NT2/D1 (cell line): ENCODE data around the gene ZNF629.
A peak's percentile ranks its signal among the peaks of the same experiment; 100 is the strongest.
"Not testable (repeated sequence)": the region's sequence is repeated elsewhere in the genome, so short reads cannot be mapped to it uniquely, and the experiment has no call there.

Source experiments
- DNase-seq: peaks from one replicate; pipeline ENCODE4 v3.0.0-alpha.2; 2011; ENCODE audit warnings: low read depth, low spot score
- H3K27me3 ChIP-seq: 2 replicates; pipeline ENCODE4 v1.6.0; 2011; ENCODE audit warnings: mild to moderate bottlenecking; ENCODE audit not compliant: insufficient read length, insufficient read depth
- H3K36me3 ChIP-seq: 2 replicates; pipeline ENCODE4 v1.6.1; 2011; ENCODE audit warnings: mild to moderate bottlenecking, low read length, mixed read lengths; ENCODE audit not compliant: insufficient read depth, insufficient read length
- H3K4me1 ChIP-seq: 2 replicates; pipeline ENCODE4 v1.5.1; 2011; ENCODE audit not compliant: insufficient read depth, insufficient read length
- H3K4me3 ChIP-seq: 2 replicates; pipeline ENCODE4 v1.5.1; 2011; ENCODE audit warnings: low read depth; ENCODE audit not compliant: insufficient read length
- H3K9ac ChIP-seq: 2 replicates; pipeline ENCODE4 v1.6.0; 2011; ENCODE audit warnings: low read depth; ENCODE audit not compliant: insufficient read length
- H3K9me3 ChIP-seq: 2 replicates; pipeline ENCODE4 v1.5.1; 2011; ENCODE audit warnings: mild to moderate bottlenecking, low read length; ENCODE audit not compliant: insufficient read depth
- SUZ12 ChIP-seq: IDR thresholded peaks from 2 replicates; pipeline ENCODE4 v1.6.1; 2011; ENCODE audit not compliant: insufficient read length, insufficient read depth; ENCODE audit errors: extremely low read depth
- YY1 ChIP-seq: IDR thresholded peaks from 2 replicates; pipeline ENCODE4 v1.6.1; 2011; ENCODE audit not compliant: insufficient read length, insufficient read depth
- ZNF274 ChIP-seq: IDR thresholded peaks from 2 replicates; pipeline ENCODE4 v1.6.1; 2011; ENCODE audit warnings: mild to moderate bottlenecking, low read depth, low read length

The ZNF629 gene

DNA sequence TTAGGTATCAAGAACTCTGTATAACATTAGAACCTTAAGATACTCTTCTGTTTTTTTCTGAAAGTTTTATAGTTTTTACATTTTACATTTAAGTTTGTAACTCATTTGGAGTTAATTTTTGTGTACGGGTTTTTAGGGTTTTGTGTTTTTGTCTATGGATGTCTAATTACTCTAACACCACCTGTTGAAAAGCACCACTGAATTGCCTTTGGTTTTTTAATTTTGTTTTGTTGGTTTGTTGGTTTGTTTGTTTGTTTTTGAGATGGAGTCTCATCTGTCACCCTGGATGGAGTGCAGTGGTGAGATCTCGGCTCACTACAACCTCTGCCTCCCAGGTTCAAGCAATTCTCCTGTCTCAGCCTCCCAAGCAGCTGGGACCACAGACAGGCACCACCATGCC, 29.8 kb upstream of the ZNF629 start:
- no peak overlapping the region for H3K4me3 ChIP-seq

DNA sequence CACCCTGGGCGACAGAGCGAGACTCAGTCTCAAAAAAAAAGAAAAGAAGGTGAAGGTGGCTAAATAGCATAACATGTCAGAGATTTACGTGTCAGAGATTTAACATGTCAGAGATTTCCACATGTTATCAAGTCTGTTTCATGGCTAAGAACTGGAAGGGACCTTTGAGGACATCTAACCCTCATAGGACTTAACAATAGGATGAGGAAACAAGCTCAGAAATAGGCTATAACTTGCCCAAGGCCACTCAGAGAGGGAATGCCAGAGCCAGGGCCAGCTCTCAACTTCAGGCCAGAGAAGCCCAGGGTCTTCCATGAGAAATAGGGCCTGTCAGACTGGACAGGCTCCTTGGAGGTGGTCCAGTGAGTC, 26.8 kb upstream of the ZNF629 start:
- Histone ChIP-seq H3K4me1 (no peaks in the 10 kb centered on the region), H3K36me3 (no peaks in the 10 kb centered on the region), H3K27me3 (peaks cover 4% of the 10 kb centered on the region), H3K4me3 (peak overlapping the region; percentile 29), H3K9me3 (no peaks in the 10 kb centered on the region), H3K9ac (peak overlapping the region; percentile 74)
- TF ChIP-seq SUZ12 (no peak), YY1 (no peak), ZNF274 (no peak)
- no peak for DNase-seq

More for the DNA sequence above, 29.8 kb upstream of the ZNF629 start:
- no peak overlapping the region for H3K9ac ChIP-seq
- peaks cover 8% of the 10 kb centered on the region; the same call in 1 of the 2 replicates for H3K9me3 ChIP-seq
- no peaks in the 10 kb centered on the region for H3K4me1 ChIP-seq
- TF ChIP-seq YY1 (no peak), ZNF274 (no peak), SUZ12 (no peak)
- H3K36me3 ChIP-seq: no peaks in the 10 kb centered on the region
- H3K27me3 ChIP-seq: peaks cover 2% of the 10 kb centered on the region
- no peak for DNase-seq

DNA sequence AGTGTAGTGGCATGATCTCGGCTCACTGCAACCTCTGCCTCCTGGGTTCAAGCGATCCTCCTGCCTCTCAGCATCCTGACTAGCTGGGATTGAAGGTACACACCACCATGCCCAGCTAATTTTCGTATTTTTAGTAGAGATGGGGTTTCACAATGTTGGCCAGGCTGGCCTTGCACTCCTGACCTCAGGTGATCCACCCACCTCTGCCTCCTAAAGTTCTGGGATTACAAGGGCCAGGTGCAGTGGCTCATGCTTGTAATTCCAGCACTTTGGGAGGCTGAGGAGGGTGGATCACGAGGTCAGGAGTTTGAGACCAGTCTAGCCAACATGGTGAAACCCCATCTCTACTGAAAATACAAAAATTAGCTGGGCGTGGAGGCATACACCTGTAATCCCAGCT, 22.7 kb upstream of the ZNF629 start:
- H3K27me3 ChIP-seq, H3K9me3 ChIP-seq, H3K36me3 ChIP-seq, H3K4me3 ChIP-seq, DNase-seq, H3K9ac ChIP-seq, H3K4me1 ChIP-seq: not testable (repeated sequence)

DNA sequence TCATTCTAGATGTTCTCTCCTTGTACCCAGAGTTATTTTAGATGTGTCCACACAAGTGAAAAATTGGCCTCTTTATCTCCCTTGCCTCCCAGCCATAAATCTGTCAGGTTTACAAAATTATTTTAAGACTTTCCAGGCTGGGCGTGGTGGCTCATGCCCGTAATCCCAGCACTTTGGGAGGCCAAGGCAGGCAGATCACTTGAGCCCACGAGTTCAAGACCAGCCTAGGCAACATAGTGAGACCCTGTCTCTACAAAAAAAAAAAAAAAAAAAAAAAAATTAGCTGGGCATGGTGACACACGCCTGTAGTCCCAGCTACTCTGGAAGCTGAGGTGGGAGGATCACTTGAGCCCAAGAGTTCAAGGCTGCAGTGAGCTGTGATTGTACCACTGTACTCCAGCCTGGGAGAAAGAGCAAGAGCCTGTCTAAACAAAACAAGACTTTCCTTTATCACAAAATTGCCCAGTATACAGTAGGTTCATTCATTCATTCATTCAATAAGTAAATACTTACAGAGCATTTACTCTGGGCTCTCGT, 22.0 kb upstream of the ZNF629 start:
- H3K27me3 ChIP-seq, H3K4me3 ChIP-seq, DNase-seq, H3K9me3 ChIP-seq, H3K36me3 ChIP-seq, H3K4me1 ChIP-seq, H3K9ac ChIP-seq: not testable (repeated sequence)

DNA sequence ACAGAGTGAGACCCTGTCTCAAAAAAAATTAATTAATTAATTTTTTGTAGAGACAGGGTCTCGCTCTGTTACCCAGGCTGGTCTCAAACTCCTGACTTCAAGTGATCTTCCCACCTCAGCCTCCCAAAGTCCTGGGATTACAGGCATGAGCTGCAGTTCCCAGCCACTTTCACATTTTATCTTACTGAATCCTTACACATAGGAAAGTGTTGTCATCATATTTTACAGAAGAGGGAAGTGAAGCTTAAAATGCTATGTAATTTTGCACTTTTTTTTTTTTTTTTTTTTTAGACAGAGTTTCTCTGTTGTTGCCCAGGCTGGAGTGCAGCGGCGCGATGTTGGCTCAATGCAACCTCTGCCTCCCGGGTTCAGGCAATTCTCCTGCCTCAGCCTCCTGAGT, 21.1 kb upstream of the ZNF629 start:
- Histone ChIP-seq H3K9me3 (no peaks in the 10 kb centered on the region), H3K4me3 (no peak overlapping the region), H3K27me3 (peaks cover 4% of the 10 kb centered on the region), H3K9ac (no peak overlapping the region), H3K4me1 (no peaks in the 10 kb centered on the region), H3K36me3 (no peaks in the 10 kb centered on the region)
- DNase-seq: no peak
- TF ChIP-seq SUZ12: no peak
- no peak for TF ChIP-seq ZNF274
- TF ChIP-seq YY1: no peak

DNA sequence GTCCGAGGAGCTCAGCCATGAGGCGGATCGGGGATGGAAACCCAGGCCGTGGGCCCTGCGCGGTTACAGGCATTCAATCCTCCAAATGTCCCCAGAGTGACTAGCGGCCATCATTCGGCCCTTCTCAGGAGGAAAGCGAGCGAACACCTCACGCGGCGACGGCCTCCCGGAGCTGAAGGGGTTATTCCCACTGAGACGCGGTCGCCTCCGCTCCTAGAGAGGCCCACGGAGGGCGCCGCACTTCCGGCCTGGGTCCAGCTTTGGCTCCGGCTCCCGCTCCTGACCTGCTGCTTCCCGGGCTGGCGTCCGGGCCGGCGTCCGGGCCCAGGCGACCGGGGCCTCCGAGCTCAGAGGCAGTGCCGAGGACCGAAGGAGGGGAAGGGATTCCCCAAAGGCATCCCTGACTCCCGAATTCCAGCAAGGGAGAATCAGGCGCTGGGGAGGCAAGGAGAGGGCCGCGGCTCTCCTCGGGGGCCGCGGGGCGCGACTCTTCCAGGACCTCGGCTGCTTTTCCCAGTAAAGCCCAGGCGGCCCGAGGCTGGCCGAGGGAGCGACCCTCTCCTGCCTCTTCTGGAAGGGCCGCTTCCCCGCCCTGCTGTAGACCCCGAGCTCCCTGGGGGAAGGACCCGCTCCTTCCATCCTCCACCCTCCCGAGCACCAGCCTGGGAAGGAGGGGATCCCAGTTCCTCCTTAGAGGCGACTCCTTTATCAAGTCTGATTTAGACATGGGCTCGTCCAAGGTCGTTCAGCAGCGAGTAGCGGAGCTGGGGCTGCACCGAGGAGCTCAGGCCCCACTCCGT, 18.6 kb upstream of the ZNF629 start:
- H3K9ac ChIP-seq: peak overlapping the region; percentile 93
- peak; percentile 68 for DNase-seq
- H3K4me1 ChIP-seq: no peaks in the 10 kb centered on the region
- no peak for TF ChIP-seq ZNF274
- no peak for TF ChIP-seq YY1
- no peak for TF ChIP-seq SUZ12
- no peaks in the 10 kb centered on the region for H3K9me3 ChIP-seq
- H3K36me3 ChIP-seq: no peaks in the 10 kb centered on the region
- no peaks in the 10 kb centered on the region for H3K27me3 ChIP-seq
- peak overlapping the region; percentile 83 for H3K4me3 ChIP-seq

DNA sequence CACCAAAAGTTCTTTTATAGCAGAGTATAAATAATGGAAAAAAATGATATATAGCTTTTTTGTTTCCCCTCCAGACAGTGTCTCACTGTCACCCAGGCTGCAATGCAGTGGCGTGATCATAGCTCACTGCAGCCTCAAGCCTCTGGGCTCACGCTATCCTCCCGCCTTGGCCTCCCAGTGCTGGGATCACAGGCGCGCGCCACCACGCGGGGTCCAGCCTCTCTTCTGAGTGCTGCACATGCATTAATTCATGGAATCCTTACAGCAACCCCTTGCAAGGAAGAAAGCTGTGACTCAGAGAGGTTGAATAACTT, 18.0 kb upstream of the ZNF629 start:
- DNase-seq: no peak
- peak overlapping the region; percentile 83 for H3K4me3 ChIP-seq
- no peak for TF ChIP-seq SUZ12
- no peak for TF ChIP-seq YY1
- no peak for TF ChIP-seq ZNF274

More for the DNA sequence above, 18.0 kb upstream of the ZNF629 start:
- Histone ChIP-seq H3K36me3 (no peaks in the 10 kb centered on the region), H3K9ac (peak overlapping the region; percentile 93), H3K27me3 (no peaks in the 10 kb centered on the region), H3K4me1 (no peaks in the 10 kb centered on the region), H3K9me3 (no peaks in the 10 kb centered on the region)
